ENCODE measurements around the gene BRD4. TPM values are rescaled to one million over a fixed set of nuclear protein-coding genes. Genes with fewer than 3 reads are reported as not detected.

The BRD4 gene
- total RNA-seq, 1 donor from 2014 or later = 143 TPM

DNA sequence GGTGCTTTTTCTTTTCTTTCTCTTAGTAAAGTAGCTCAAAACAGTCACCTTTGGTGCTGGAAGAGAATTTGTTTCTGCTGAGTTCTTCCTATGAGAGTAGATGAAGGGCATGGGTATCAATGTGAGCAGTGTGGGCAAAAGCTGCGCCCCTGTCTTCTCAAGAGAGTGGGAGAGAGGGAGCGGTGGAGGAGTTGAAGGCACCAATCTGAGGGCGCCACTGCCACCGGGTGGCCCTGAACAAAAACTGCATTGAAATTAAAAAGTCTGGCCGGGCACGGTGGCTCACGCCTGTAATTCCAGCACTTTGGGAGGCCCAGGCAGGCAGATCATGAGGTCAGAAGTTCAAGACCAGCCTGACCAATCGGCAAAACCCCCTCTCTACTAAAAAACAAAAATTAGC lies 71.4 kb downstream of the BRD4 start:
- no peak for DNase-seq (ENCODE audit: extremely low spot score, unreplicated experiment)
- Mint-ChIP-seq H3K4me1 (ENCODE audit: unreplicated experiment) (peaks cover 28% of the 10 kb centered on the region), H3K36me3 (ENCODE audit: unreplicated experiment) (peaks cover 52% of the 10 kb centered on the region), H3K27me3 (ENCODE audit: unreplicated experiment) (no peaks in the 10 kb centered on the region), H3K4me3 (ENCODE audit: unreplicated experiment) (no peak overlapping the region), H3K9me3 (ENCODE audit: unreplicated experiment) (no peaks in the 10 kb centered on the region), H3K27ac (ENCODE audit: unreplicated experiment) (peak overlapping the region; percentile 47)
- peak; percentile 55 for TF ChIP-seq CTCF (IDR thresholded peaks at IDR 0.05)

DNA sequence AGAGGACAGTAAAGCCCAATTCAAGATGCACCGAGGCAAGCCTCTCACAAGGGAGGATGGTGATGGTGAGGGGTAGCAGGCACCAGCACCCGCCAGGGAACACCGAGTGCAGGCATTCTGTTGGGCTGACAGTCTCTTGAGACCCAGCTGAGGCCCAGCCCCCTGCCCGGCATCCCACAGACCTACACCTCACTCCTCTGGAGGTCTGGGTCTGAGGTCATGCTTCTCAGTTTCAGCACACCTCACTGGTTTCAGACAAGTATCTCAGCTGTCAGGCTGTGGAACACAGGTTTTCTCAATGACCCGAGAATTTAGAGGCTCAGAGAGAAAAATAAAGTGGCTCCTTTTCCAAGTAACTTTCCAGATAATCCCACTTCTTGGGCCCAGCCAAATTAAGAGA lies 72.4 kb downstream of the BRD4 start:
- H3K27me3 Mint-ChIP-seq (ENCODE audit: unreplicated experiment) = no peaks in the 10 kb centered on the region
- H3K4me1 Mint-ChIP-seq (ENCODE audit: unreplicated experiment) = peaks cover 18% of the 10 kb centered on the region
- peaks cover 54% of the 10 kb centered on the region for H3K36me3 Mint-ChIP-seq (ENCODE audit: unreplicated experiment)
- TF ChIP-seq CTCF (IDR thresholded peaks at IDR 0.05) = no peak
- H3K9me3 Mint-ChIP-seq (ENCODE audit: unreplicated experiment) = no peaks in the 10 kb centered on the region
- no peak overlapping the region for H3K4me3 Mint-ChIP-seq (ENCODE audit: unreplicated experiment)
- H3K27ac Mint-ChIP-seq (ENCODE audit: unreplicated experiment) = no peak overlapping the region
- DNase-seq (ENCODE audit: extremely low spot score, unreplicated experiment) = no peak

DNA sequence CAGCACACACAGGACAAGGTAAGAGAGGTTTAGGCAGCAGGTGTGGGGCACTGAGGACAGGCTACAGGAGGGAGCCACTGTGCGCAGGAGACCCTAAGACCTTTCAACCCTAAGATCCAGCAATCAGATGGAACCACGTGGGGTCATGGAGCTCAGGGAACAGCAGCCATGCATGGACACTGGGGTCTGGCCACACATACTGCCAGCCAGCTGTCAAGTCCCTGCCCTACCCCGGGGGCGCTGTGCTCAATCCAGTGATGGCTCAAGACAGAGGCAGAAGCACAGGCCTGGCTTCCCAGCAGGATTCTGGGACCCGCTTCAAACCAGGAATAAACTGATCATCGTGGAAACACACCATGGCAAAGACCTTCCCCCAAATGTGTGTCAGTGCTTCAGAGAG lies 74.6 kb downstream of the BRD4 start:
- Mint-ChIP-seq H3K27me3 (ENCODE audit: unreplicated experiment) (no peaks in the 10 kb centered on the region), H3K9me3 (ENCODE audit: unreplicated experiment) (no peaks in the 10 kb centered on the region), H3K4me3 (ENCODE audit: unreplicated experiment) (no peak overlapping the region), H3K4me1 (ENCODE audit: unreplicated experiment) (peaks cover 23% of the 10 kb centered on the region), H3K36me3 (ENCODE audit: unreplicated experiment) (peaks cover 57% of the 10 kb centered on the region), H3K27ac (ENCODE audit: unreplicated experiment) (no peak overlapping the region)
- DNase-seq (ENCODE audit: extremely low spot score, unreplicated experiment) = no peak
- no peak for TF ChIP-seq CTCF (IDR thresholded peaks at IDR 0.05)

DNA sequence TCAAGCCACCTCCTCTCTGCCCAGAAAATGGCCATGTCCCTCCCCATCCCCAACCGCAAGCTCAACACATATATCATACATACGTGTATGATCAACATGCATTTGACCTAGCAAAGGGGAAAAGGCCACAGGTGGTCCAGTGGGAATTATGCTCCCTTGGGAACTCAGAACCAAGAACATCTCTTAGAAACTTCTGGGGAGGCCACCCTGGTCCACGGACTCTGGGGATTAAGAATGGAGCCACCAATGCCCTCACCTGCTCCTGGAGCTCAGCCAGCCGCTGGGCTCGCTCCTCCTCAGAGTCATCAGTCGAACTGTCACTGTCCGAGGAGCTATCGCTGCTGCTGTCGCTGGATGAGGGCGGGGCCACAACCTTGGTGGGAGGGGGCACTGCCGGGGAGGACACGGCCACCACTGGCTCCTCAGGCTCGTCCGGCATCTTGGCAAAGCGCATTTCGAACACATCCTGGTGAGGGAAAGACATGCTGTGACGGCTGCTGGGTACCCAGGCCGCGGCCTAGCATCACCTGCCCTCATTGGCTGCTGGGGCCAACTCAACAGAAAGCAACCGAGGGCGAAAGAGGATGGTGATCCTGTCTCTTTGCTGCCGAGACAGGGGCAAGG lies 75.5 kb downstream of the BRD4 start:
- no peaks in the 10 kb centered on the region for H3K9me3 Mint-ChIP-seq (ENCODE audit: unreplicated experiment)
- no peak for TF ChIP-seq CTCF (IDR thresholded peaks at IDR 0.05)
- DNase-seq (ENCODE audit: extremely low spot score, unreplicated experiment) = no peak
- no peaks in the 10 kb centered on the region for H3K27me3 Mint-ChIP-seq (ENCODE audit: unreplicated experiment)
- H3K27ac Mint-ChIP-seq (ENCODE audit: unreplicated experiment) = no peak overlapping the region
- peaks cover 32% of the 10 kb centered on the region for H3K4me1 Mint-ChIP-seq (ENCODE audit: unreplicated experiment)
- peaks cover 61% of the 10 kb centered on the region for H3K36me3 Mint-ChIP-seq (ENCODE audit: unreplicated experiment)
- no peak overlapping the region for H3K4me3 Mint-ChIP-seq (ENCODE audit: unreplicated experiment)

DNA sequence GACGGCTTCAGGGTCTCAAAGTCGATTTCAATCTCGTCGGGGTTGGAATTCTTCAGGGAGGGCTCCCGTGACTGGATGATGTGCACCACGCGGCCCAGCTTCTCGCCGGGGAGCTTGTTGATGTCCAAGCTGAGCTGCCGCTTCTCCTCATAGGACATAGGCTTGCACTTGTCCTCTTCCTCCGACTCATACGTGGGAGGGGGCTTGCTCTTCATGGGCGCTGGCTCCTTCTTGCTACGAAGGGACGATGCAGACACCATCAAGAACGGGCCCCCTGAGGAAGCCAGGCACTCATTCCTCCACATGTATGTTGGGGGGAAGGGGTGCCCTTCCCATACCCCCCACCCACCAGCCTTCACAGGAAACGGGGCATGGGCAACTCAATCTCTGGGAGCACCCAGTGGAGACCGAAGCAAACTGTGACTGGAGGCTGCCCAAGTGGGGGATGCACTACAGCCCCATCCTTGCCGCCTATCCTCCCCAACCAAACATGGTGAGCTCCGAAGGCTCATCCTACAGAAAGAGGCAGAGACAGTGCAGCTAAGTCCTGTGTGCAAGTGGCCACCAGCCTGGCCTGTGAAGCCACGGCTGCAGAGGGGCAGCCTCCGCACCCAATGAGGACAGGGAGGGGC lies 76.9 kb downstream of the BRD4 start:
- no peak overlapping the region for H3K4me3 Mint-ChIP-seq (ENCODE audit: unreplicated experiment)
- no peak for TF ChIP-seq CTCF (IDR thresholded peaks at IDR 0.05)
- H3K27me3 Mint-ChIP-seq (ENCODE audit: unreplicated experiment) = no peaks in the 10 kb centered on the region
- H3K36me3 Mint-ChIP-seq (ENCODE audit: unreplicated experiment) = peaks cover 49% of the 10 kb centered on the region
- H3K27ac Mint-ChIP-seq (ENCODE audit: unreplicated experiment) = peak overlapping the region; percentile 28
- DNase-seq (ENCODE audit: extremely low spot score, unreplicated experiment) = no peak
- no peaks in the 10 kb centered on the region for H3K9me3 Mint-ChIP-seq (ENCODE audit: unreplicated experiment)
- H3K4me1 Mint-ChIP-seq (ENCODE audit: unreplicated experiment) = peaks cover 40% of the 10 kb centered on the region

All from osteocyte (in vitro differentiated cells).